Measurements from ENCODE around the gene LHFPL4.
"Not testable (repeated sequence)": the region's sequence is repeated elsewhere in the genome, so short reads cannot be mapped to it uniquely, and the experiment has no call there.

Gene LHFPL4

GRCh38 chr3:9563851-9564250, 10.2 kb upstream of the LHFPL4 start:
- Histone ChIP-seq H3K4me1 (no peaks in the 10 kb centered on the region), H3K9me3 (no peaks in the 10 kb centered on the region), H3K4me3 (no peak overlapping the region), H3K36me3 (replicated peaks) (no peaks in the 10 kb centered on the region), H3K27me3 (ENCODE audit: low read depth) (no peaks in the 10 kb centered on the region)
- in situ Hi-C loops (cut with MboI; ENCODE audit: low sequenced_read_pairs), result no loop called here
- no peak for DNase-seq (ENCODE audit: low spot score in 2 of 2)

GRCh38 chr3:9560056-9560455, 6.4 kb upstream of the LHFPL4 start:
- H3K27me3 ChIP-seq (ENCODE audit: low read depth); in situ Hi-C loops (cut with MboI; ENCODE audit: low sequenced_read_pairs); H3K4me1 ChIP-seq; H3K9me3 ChIP-seq; DNase-seq (ENCODE audit: low spot score in 2 of 2); H3K4me3 ChIP-seq; H3K36me3 ChIP-seq (replicated peaks): not testable (repeated sequence)

- Histone ChIP-seq H3K4me1 (no peaks in the 10 kb centered on the region), H3K36me3 (replicated peaks) (no peaks in the 10 kb centered on the region), H3K27me3 (ENCODE audit: low read depth) (no peaks in the 10 kb centered on the region), H3K9me3 (no peaks in the 10 kb centered on the region), H3K4me3 (no peak overlapping the region)
- in situ Hi-C loops (cut with MboI; ENCODE audit: low sequenced_read_pairs), result no loop called here
- DNase-seq (ENCODE audit: low spot score in 2 of 2), result no peak
Measured at GRCh38 chr3:9553948-9554513, 409 bp upstream of the LHFPL4 start.

GRCh38 chr3:9552252-9552999, 1.2 kb downstream of the LHFPL4 start:
- H3K4me3 ChIP-seq, result no peak overlapping the region
- in situ Hi-C loops (cut with MboI; ENCODE audit: low sequenced_read_pairs), result no loop called here

GRCh38 chr3:9550999-9551398, 2.6 kb downstream of the LHFPL4 start:
- no peak for DNase-seq (ENCODE audit: low spot score in 2 of 2)
- no peak overlapping the region for H3K4me3 ChIP-seq
- no peaks in the 10 kb centered on the region for H3K36me3 ChIP-seq (replicated peaks)
- in situ Hi-C loops (cut with MboI; ENCODE audit: low sequenced_read_pairs), result no loop called here
- H3K9me3 ChIP-seq, result no peaks in the 10 kb centered on the region
- H3K27me3 ChIP-seq (ENCODE audit: low read depth), result no peaks in the 10 kb centered on the region
- no peaks in the 10 kb centered on the region for H3K4me1 ChIP-seq

More at GRCh38 chr3:9552252-9552999, 1.2 kb downstream of the LHFPL4 start:
- peak; percentile 26 to 77 for DNase-seq (ENCODE audit: low spot score in 2 of 2)
- Histone ChIP-seq H3K4me1 (no peaks in the 10 kb centered on the region), H3K36me3 (replicated peaks) (no peaks in the 10 kb centered on the region), H3K27me3 (ENCODE audit: low read depth) (no peaks in the 10 kb centered on the region), H3K9me3 (no peaks in the 10 kb centered on the region)

- Histone ChIP-seq H3K36me3 (replicated peaks) (no peaks in the 10 kb centered on the region), H3K27me3 (ENCODE audit: low read depth) (no peaks in the 10 kb centered on the region)
- in situ Hi-C loops (cut with MboI; ENCODE audit: low sequenced_read_pairs), result no loop called here
Measured at GRCh38 chr3:9549600-9549999, 4.0 kb downstream of the LHFPL4 start.

GRCh38 chr3:9548991-9549390, 4.6 kb downstream of the LHFPL4 start:
- no peak for DNase-seq (ENCODE audit: low spot score in 2 of 2)
- H3K36me3 ChIP-seq (replicated peaks), result no peaks in the 10 kb centered on the region
- no peaks in the 10 kb centered on the region for H3K27me3 ChIP-seq (ENCODE audit: low read depth)
- H3K4me3 ChIP-seq, result no peak overlapping the region
- no peaks in the 10 kb centered on the region for H3K9me3 ChIP-seq
- in situ Hi-C loops (cut with MboI; ENCODE audit: low sequenced_read_pairs), result no loop called here
- H3K4me1 ChIP-seq, result no peaks in the 10 kb centered on the region

More at GRCh38 chr3:9549600-9549999, 4.0 kb downstream of the LHFPL4 start:
- Histone ChIP-seq H3K4me1 (no peaks in the 10 kb centered on the region), H3K4me3 (no peak overlapping the region), H3K9me3 (no peaks in the 10 kb centered on the region)
- DNase-seq (ENCODE audit: low spot score in 2 of 2), result no peak

GRCh38 chr3:9542182-9542581, 11.4 kb downstream of the LHFPL4 start:
- in situ Hi-C loops (cut with MboI; ENCODE audit: low sequenced_read_pairs), result no loop called here
- Histone ChIP-seq H3K4me3 (no peak overlapping the region), H3K27me3 (ENCODE audit: low read depth) (0 out of 2 replicates have a peak, but pooled peaks cover 2% of the 10 kb centered on the region), H3K36me3 (replicated peaks) (no peaks in the 10 kb centered on the region), H3K9me3 (no peaks in the 10 kb centered on the region), H3K4me1 (no peaks in the 10 kb centered on the region)
- no peak for DNase-seq (ENCODE audit: low spot score in 2 of 2)

GRCh38 chr3:9536212-9536611, 17.4 kb downstream of the LHFPL4 start:
- in situ Hi-C loops (cut with MboI; ENCODE audit: low sequenced_read_pairs), result no loop called here
- peaks cover 25% of the 10 kb centered on the region for H3K27me3 ChIP-seq (ENCODE audit: low read depth)
- no peaks in the 10 kb centered on the region for H3K4me1 ChIP-seq
- no peak overlapping the region for H3K4me3 ChIP-seq
- H3K9me3 ChIP-seq, result no peaks in the 10 kb centered on the region
- H3K36me3 ChIP-seq (replicated peaks), result no peaks in the 10 kb centered on the region
- no peak for DNase-seq (ENCODE audit: low spot score in 2 of 2)

- no peaks in the 10 kb centered on the region for H3K36me3 ChIP-seq (replicated peaks)
- no peak overlapping the region for H3K4me3 ChIP-seq
- H3K9me3 ChIP-seq, result no peaks in the 10 kb centered on the region
- H3K4me1 ChIP-seq, result no peaks in the 10 kb centered on the region
- no peak for DNase-seq (ENCODE audit: low spot score in 2 of 2)
- peaks cover 26% of the 10 kb centered on the region for H3K27me3 ChIP-seq (ENCODE audit: low read depth)
- in situ Hi-C loops (cut with MboI; ENCODE audit: low sequenced_read_pairs), result no loop called here
Measured at GRCh38 chr3:9534429-9534828, 19.2 kb downstream of the LHFPL4 start.

- Histone ChIP-seq H3K4me1 (no peaks in the 10 kb centered on the region), H3K9me3 (no peaks in the 10 kb centered on the region)
Measured at GRCh38 chr3:9525078-9525477, 28.5 kb downstream of the LHFPL4 start.

GRCh38 chr3:9514956-9515355, 38.7 kb downstream of the LHFPL4 start:
- in situ Hi-C loops (cut with MboI; ENCODE audit: low sequenced_read_pairs), result no loop called here
- Histone ChIP-seq H3K36me3 (replicated peaks) (no peaks in the 10 kb centered on the region), H3K9me3 (no peaks in the 10 kb centered on the region), H3K4me1 (no peaks in the 10 kb centered on the region), H3K4me3 (no peak overlapping the region), H3K27me3 (ENCODE audit: low read depth) (no peaks in the 10 kb centered on the region)
- no peak for DNase-seq (ENCODE audit: low spot score in 2 of 2)

More at GRCh38 chr3:9525078-9525477, 28.5 kb downstream of the LHFPL4 start:
- H3K36me3 ChIP-seq (replicated peaks), result no peaks in the 10 kb centered on the region
- in situ Hi-C loops (cut with MboI; ENCODE audit: low sequenced_read_pairs), result no loop called here
- peaks cover 16% of the 10 kb centered on the region for H3K27me3 ChIP-seq (ENCODE audit: low read depth)
- no peak for DNase-seq (ENCODE audit: low spot score in 2 of 2)
- H3K4me3 ChIP-seq, result no peak overlapping the region

GRCh38 chr3:9514306-9514705, 39.3 kb downstream of the LHFPL4 start:
- H3K4me1 ChIP-seq, result no peaks in the 10 kb centered on the region
- no peak overlapping the region for H3K4me3 ChIP-seq
- no peaks in the 10 kb centered on the region for H3K36me3 ChIP-seq (replicated peaks)
- DNase-seq (ENCODE audit: low spot score in 2 of 2), result no peak
- in situ Hi-C loops (cut with MboI; ENCODE audit: low sequenced_read_pairs), result no loop called here
- no peaks in the 10 kb centered on the region for H3K27me3 ChIP-seq (ENCODE audit: low read depth)
- H3K9me3 ChIP-seq, result no peaks in the 10 kb centered on the region

GRCh38 chr3:9512456-9513045, 41.1 kb downstream of the LHFPL4 start:
- Histone ChIP-seq H3K4me1 (no peaks in the 10 kb centered on the region), H3K4me3 (no peak overlapping the region), H3K27me3 (ENCODE audit: low read depth) (no peaks in the 10 kb centered on the region), H3K9me3 (no peaks in the 10 kb centered on the region), H3K36me3 (replicated peaks) (no peaks in the 10 kb centered on the region)
- in situ Hi-C loops (cut with MboI; ENCODE audit: low sequenced_read_pairs), result no loop called here
- no peak for DNase-seq (ENCODE audit: low spot score in 2 of 2)
